ENCODE measurements around the gene EMC9.

DNA sequence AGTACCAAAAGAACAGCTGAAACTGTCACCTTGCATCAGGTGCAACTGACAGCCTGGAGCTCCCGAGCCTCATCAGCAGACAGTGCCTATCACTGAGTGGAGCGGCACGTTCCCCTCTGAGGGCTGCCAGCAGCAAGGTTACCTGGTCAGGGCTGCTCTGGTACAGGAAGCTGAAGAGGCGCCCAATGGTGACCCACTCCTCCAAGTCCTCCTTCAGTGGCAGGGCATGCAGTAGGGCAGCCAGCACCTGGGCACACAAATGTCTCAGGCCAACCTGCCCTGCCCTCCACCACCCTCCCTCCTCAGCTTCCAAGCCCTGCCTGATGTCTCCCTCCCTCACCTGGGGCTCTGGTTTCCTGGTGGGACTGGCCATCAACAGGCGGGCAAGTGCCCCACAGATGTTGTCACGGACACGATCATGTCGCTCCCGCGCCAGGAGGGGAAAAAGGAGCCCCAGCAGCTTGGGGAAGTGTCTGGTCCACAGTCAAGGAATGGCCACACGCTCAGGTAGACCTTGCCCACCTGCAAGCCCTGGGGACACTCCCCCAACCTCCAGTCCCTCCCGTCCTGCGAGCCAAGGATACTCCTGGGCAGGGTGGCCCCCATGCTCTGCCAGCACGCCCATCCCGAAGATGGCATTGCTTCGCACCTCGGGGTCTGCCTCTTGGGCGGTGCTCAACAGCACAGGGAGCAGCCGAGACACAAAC lies 40.1 kb upstream of the EMC9 start:
- TF ChIP-seq CTCF (IDR thresholded peaks at IDR 0.05; ENCODE audit: low read depth, low read length) (no peak), POLR2A (IDR thresholded peaks at IDR 0.05; ENCODE audit: extremely low read depth, insufficient read length) (no peak), MYC (IDR thresholded peaks at IDR 0.05; ENCODE audit: low read depth, low read length) (no peak)
- TF ChIP-seq, protein P1, sequence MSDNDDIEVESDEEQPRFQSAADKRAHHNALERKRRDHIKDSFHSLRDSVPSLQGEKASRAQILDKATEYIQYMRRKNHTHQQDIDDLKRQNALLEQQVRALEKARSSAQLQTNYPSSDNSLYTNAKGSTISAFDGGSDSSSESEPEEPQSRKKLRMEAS (IDR thresholded peaks at IDR 0.05; ENCODE audit: low read depth, low read length), result no peak

Data from NB4 (cell line).